ENCODE measurements around the gene LRRC37A. TPM values are rescaled to one million over a fixed set of nuclear protein-coding genes. Genes with fewer than 3 reads are reported as not detected.
A peak's percentile ranks its signal among the peaks of the same experiment; 100 is the strongest.
"Not testable (repeated sequence)": the region's sequence is repeated elsewhere in the genome, so short reads cannot be mapped to it uniquely, and the experiment has no call there.

LRRC37A gene
- total RNA-seq, 1 experiment from 2014 or later, result 0.83 TPM

DNA sequence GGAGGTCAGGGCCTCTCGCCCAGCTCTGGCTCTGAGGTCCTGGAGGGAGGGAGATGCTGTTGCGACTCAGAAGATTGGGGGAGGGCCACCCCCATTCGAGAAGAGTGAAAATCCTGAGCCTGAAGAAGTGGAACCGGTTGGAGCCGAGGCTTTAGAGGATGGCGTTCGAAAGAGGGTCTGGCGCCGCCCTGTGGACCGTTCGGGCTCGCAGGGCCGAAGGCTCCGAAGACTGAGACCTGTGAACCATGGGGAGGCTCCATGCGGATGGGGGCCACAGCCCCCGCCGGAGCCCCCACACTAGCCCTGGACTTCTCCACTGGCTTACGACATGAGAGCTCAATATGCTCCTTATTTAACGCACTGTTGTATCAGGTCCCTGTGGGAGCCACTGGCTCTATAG is 46.3 kb downstream of the LRRC37A start:
- H3K4me1 Mint-ChIP-seq; DNase-seq (ENCODE audit: low spot score); CTCF ChIA-PET; H3K27me3 Mint-ChIP-seq (ENCODE audit: low read depth); H3K36me3 Mint-ChIP-seq; H3K9me3 Mint-ChIP-seq; H3K27ac Mint-ChIP-seq; POLR2A ChIA-PET; H3K4me3 Mint-ChIP-seq: not testable (repeated sequence)
- peak; percentile 78 for ATAC-seq

DNA sequence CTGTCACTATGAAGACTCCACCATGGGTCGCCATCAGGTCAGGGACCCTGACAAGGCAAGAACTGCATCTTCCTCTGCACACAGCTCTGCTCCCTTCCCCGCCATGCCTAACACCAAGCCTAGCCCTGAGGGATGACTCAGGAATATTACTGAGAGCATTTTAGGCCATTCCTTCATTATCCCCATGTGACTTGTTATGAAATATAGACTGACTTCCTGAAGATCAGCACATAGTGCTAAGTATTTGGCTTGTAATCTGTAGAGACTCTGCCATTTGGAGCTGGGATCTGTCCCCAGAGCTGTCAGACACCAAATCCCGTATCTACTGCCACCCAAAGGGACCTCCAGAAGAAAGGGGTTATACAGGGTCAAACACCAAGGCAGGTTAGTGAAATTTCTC is 47.2 kb downstream of the LRRC37A start:
- H3K4me1 Mint-ChIP-seq; H3K4me3 Mint-ChIP-seq; H3K27me3 Mint-ChIP-seq (ENCODE audit: low read depth); DNase-seq (ENCODE audit: low spot score); H3K27ac Mint-ChIP-seq; ATAC-seq; POLR2A ChIA-PET; H3K36me3 Mint-ChIP-seq; CTCF ChIA-PET; H3K9me3 Mint-ChIP-seq: not testable (repeated sequence)

DNA sequence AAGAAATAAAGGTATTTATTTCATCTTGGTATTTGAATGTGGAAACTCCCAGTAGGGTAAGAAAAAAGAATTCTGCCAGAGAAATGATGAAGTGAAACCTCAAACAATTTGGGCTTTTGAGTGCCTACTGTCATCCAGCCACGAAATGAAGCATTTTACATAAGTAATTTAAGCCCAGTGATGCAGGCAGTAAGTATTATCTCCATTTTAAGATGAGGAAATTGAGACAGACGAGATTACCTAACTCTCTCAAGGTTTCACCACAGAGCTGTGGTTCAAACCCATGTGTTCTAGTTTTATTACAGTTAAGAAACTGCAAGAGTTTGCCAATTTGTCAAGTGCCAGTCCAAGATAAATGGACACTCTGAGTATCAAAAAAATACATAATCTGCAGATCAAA is 53.4 kb downstream of the LRRC37A start:
- H3K4me3 Mint-ChIP-seq; H3K4me1 Mint-ChIP-seq; H3K9me3 Mint-ChIP-seq; DNase-seq (ENCODE audit: low spot score); ATAC-seq; CTCF ChIA-PET; H3K27me3 Mint-ChIP-seq (ENCODE audit: low read depth); POLR2A ChIA-PET; H3K36me3 Mint-ChIP-seq; H3K27ac Mint-ChIP-seq: not testable (repeated sequence)

DNA sequence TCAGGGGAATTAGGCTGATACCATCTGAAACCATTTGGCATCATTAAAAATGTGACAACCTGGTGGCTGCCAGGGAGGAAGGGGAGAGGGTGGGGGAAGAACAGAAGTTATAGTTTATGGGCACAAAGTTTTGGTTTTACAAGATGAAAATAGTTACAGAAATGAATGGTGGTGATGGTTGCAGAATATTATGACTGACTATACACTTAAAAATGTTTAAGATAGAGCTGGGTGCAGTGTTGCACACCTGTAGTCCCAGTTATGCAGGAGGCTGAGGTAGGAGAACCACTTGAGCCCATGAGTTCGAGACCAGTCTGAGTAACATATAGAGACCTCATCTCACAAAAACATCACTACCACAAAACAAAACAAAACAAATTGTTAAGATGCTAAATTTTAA is 54.1 kb downstream of the LRRC37A start:
- H3K4me1 Mint-ChIP-seq; H3K9me3 Mint-ChIP-seq; CTCF ChIA-PET; H3K4me3 Mint-ChIP-seq; DNase-seq (ENCODE audit: low spot score); ATAC-seq; H3K27me3 Mint-ChIP-seq (ENCODE audit: low read depth); H3K27ac Mint-ChIP-seq; POLR2A ChIA-PET; H3K36me3 Mint-ChIP-seq: not testable (repeated sequence)

DNA sequence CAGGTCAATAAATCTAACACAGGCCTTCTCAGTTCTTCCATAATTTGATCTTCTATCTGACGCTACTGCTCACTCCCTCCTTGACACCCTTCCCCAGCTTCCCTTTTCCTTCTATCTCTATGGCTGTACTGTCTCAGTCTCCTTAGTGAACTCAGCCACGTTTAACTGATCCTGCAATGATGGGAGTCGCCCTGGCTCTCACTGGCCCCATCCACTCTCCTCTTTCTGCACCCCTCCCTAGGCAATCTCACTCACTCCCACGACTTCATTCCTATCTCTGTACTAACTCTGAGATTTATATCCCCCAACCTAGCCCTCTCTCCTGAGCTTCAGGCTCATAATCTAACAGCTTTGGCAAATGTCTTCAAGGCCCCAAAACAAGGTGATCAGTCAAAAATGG is 58.9 kb downstream of the LRRC37A start:
- H3K27ac Mint-ChIP-seq; POLR2A ChIA-PET; ATAC-seq; H3K4me1 Mint-ChIP-seq; H3K27me3 Mint-ChIP-seq (ENCODE audit: low read depth); H3K4me3 Mint-ChIP-seq; H3K36me3 Mint-ChIP-seq; H3K9me3 Mint-ChIP-seq; CTCF ChIA-PET; DNase-seq (ENCODE audit: low spot score): not testable (repeated sequence)

DNA sequence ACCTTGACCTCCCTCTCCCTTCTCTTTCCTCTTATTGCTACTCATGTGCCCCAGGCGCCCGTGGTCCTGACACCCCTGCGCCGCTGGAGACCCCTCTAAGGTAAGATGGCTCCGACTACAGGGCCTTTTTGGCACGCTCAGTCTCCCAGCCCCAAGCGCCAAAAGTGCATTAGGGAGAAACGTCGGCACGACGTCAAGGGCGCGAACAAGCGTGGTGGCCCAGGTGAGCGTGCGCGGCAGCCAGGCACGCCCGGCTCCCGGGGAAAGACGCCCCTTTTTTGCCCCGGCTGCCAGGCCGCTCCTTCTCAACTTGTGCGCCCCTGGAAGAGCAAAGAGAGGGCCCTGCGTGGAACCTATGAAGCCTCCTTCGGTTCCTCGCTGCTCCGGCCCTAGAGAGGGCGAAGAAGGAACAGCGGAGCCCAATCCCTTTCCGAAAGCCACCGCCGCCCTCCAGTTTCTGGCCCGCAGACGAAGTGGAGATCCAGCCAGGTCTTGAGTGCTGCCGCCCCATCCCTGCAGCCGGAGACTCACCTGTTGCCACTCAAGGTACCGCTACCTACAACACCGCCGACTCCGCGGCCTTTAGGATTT is 66.3 kb downstream of the LRRC37A start:
- H3K4me3 Mint-ChIP-seq; CTCF ChIA-PET; H3K27ac Mint-ChIP-seq; H3K36me3 Mint-ChIP-seq; H3K27me3 Mint-ChIP-seq (ENCODE audit: low read depth); H3K9me3 Mint-ChIP-seq; H3K4me1 Mint-ChIP-seq; POLR2A ChIA-PET; DNase-seq (ENCODE audit: low spot score): not testable (repeated sequence)
- ATAC-seq, result peak; percentile 20

DNA sequence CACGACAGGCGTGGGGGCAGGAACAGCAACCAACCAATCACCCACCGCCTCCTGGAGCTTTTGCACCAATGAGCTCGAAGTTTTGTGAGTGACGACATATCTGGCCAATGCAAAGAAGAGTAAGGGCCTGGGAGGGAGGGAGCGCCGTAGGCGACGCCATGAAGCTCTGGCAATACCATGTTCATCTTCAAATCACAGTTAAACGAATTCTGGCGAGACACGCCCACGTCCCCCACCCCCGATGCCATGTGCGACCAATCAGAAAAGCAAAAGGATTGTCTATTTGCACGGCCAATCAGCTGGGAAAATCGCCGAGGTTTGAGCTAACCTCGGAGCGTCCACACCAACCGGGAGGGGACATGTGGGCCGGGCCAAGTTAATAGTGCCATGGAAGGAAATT is 66.8 kb downstream of the LRRC37A start, which contains the start of gene ARL17B:
Gene ARL17B (minus strand): TSS at position 12 of the 400 bp plus-strand sequence. CDS start 3,369 bp downstream, outside the sequence.
- H3K4me1 Mint-ChIP-seq; H3K4me3 Mint-ChIP-seq; CTCF ChIA-PET; POLR2A ChIA-PET; H3K27me3 Mint-ChIP-seq (ENCODE audit: low read depth); H3K27ac Mint-ChIP-seq; H3K36me3 Mint-ChIP-seq; H3K9me3 Mint-ChIP-seq: not testable (repeated sequence)
- ATAC-seq, result peak; percentile 96
- peak; percentile 82 for DNase-seq (ENCODE audit: low spot score)

DNA sequence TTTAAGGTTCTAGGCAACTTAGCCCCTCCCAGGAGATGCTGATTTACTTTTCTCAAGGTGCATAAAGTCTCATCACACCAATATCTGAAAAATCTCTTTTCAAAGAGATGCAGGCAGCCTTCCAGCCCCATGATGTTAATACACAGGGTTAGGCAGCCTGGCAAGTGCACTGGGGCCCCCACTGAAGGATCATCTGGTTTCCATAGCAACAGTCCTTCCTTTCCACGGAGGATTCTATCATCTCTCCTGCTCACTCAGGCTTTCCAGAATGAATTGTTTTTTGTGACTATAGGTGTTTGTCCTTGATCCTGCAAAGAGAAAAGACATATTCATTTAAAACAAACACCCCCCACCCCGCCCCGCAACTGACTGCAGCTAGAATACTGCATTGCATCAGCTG is 72.6 kb downstream of the LRRC37A start:
- H3K4me3 Mint-ChIP-seq; ATAC-seq; H3K36me3 Mint-ChIP-seq; DNase-seq (ENCODE audit: low spot score); H3K27me3 Mint-ChIP-seq (ENCODE audit: low read depth); H3K27ac Mint-ChIP-seq; CTCF ChIA-PET; H3K4me1 Mint-ChIP-seq; POLR2A ChIA-PET; H3K9me3 Mint-ChIP-seq: not testable (repeated sequence)

DNA sequence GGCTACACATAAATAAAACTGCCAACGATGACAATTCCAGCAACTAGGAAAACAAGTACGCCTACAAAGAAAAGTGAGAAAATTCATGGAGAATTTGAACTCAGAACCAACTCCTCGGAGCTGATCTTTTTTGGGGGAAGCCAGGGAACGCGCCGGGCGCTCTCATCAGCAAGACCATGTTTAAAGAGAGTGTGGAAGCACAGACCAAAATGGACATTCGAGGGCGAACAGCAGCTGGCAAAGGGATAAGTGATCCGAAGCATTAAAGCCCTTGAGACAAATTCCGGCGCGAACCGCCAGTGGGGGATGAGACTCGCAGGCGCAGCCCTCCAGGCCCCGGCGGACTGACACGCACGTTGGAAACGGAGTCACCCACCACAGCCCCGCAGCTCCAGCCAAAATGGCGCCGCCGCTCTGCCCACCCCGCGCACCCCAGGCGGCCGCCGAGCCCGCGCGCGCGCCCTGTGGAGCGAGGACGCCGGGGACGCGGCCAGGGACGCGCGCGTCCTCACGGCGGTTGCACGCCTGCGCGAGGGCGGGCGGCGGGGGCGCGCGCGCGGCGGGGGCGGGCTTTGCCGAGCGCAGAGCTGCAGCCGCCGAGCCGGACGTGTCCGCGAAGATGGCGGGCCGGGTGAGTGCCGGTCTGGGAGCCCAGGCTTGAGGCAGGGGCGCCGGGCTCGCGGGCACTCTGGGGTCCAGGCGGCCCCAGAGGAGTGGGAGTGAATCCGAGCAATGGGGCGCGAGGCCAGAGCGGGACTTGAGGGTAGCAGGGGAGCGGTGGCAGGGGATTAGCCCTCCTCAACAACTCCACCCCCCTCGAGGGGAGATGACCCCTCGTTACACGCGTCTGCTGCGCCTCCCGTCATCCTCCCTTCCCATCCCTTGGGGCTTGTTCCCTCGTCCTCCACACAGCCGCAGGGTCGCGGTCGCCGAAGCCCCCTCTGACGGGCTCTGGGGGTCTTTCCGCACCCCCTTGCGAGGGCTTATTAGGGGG is 77.6 kb downstream of the LRRC37A start:
- ATAC-seq, result peak; percentile 82
- DNase-seq (ENCODE audit: low spot score); H3K4me3 Mint-ChIP-seq; H3K27me3 Mint-ChIP-seq (ENCODE audit: low read depth); H3K36me3 Mint-ChIP-seq; CTCF ChIA-PET; H3K4me1 Mint-ChIP-seq; H3K9me3 Mint-ChIP-seq; POLR2A ChIA-PET; H3K27ac Mint-ChIP-seq: not testable (repeated sequence)

DNA sequence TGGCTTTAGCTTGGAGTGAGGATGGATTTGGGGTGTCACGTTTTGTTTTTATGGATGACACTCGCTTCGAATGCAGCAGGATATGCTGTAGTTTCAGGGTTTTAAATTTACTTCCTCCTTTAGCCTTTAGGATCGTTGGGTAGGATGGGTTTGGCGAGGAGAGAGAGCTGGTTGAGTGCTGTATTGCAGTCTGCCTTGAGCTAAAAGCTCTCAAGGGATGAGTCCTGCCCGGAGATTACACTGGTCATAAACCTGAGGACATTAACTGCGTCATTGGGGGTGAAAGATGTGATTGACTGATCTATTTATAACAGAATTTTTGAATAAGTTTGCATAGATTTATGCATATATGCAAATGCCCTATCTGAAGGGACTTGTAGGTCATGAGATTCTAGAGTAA is 78.5 kb downstream of the LRRC37A start:
- H3K27me3 Mint-ChIP-seq (ENCODE audit: low read depth); H3K9me3 Mint-ChIP-seq; H3K27ac Mint-ChIP-seq; H3K36me3 Mint-ChIP-seq; CTCF ChIA-PET; H3K4me3 Mint-ChIP-seq; POLR2A ChIA-PET; DNase-seq (ENCODE audit: low spot score); H3K4me1 Mint-ChIP-seq: not testable (repeated sequence)
- ATAC-seq, result peak; percentile 19

DNA sequence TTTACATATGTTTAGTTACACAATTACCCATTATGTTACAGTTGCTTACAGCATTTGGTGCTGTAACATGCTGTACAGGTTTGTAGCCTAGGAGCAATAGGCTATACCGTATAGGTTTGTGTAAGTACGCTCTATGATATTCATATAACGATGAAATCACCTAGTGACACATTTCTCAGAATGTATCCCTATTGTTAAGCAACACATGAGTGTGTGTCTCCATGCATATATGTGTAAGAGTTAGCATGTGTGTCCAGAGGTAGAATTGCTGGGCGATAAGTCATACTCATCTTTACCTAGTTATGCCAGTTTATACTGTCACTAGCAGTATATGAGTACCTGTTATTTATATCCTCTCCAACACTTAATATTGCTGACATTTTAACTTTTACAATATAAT is 88.2 kb downstream of the LRRC37A start:
- H3K27me3 Mint-ChIP-seq (ENCODE audit: low read depth); ATAC-seq; H3K4me1 Mint-ChIP-seq; DNase-seq (ENCODE audit: low spot score); H3K27ac Mint-ChIP-seq; H3K4me3 Mint-ChIP-seq; CTCF ChIA-PET; H3K36me3 Mint-ChIP-seq; H3K9me3 Mint-ChIP-seq; POLR2A ChIA-PET: not testable (repeated sequence)

DNA sequence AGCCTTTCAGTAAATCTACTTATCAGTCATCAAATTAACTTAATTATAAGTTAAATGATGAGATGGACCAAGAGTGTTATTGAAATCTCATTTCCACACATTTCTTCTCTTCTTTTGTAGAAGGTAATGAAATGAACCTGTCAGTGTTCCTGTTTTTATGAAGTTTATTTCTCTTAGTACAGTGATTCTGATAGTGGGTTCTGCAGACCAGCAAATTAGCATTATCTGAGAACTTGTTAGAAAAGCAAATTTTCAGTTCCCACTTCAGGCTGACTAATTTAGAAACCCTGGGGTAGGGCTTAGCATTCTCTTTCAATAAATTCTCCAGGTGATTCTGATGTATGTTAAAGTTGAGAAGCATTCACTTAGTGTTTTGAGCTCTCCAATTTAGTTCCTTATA is 90.6 kb downstream of the LRRC37A start:
- POLR2A ChIA-PET, result not testable (repeated sequence)

More for the DNA sequence above, 90.6 kb downstream of the LRRC37A start:
- CTCF ChIA-PET; ATAC-seq; DNase-seq (ENCODE audit: low spot score); H3K4me3 Mint-ChIP-seq; H3K27ac Mint-ChIP-seq; H3K27me3 Mint-ChIP-seq (ENCODE audit: low read depth); H3K4me1 Mint-ChIP-seq; H3K9me3 Mint-ChIP-seq; H3K36me3 Mint-ChIP-seq: not testable (repeated sequence)

Measured in WTC11 (cell line).